ENCODE results near the gene NBEAL1.
"Not testable (repeated sequence)": the region's sequence is repeated elsewhere in the genome, so short reads cannot be mapped to it uniquely, and the experiment has no call there.

The NBEAL1 gene

DNA sequence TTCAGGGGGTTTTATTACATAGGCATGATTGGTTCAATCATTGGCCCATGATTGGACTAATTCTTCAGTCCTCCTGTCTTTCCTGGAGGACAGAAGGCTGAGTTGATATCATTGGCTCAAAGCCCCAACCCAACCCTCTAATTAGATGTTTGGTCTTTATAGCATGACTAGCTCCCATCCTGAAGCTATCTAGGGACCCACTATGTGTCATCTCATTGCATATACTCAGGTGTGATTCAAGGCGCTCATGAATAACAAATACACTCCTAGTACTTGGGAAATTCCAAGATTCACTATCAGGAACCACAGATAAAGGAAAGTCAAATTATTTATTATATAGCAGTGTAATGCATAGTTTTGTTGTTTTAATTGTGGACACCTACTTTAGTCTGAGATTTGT is 24.9 kb upstream of the NBEAL1 start:
- no peaks in the 10 kb centered on the region for H3K4me1 ChIP-seq (ENCODE audit: insufficient read depth, poor library complexity, severe bottlenecking)
- ATAC-seq (ENCODE audit: low read depth) (no peak), DNase-seq (ENCODE audit: low spot score) (no peak)
- H3K27ac ChIP-seq (ENCODE audit: poor library complexity, severe bottlenecking): no peak overlapping the region
- H3K9me3 ChIP-seq (ENCODE audit: severe bottlenecking): no peaks in the 10 kb centered on the region
- H3K4me3 ChIP-seq (ENCODE audit: severe bottlenecking): no peak overlapping the region
- no peaks in the 10 kb centered on the region for H3K36me3 ChIP-seq (ENCODE audit: low read depth)
- H3K27me3 ChIP-seq (ENCODE audit: insufficient read depth, poor library complexity, severe bottlenecking): no peaks in the 10 kb centered on the region
- no peak for TF ChIP-seq CTCF (IDR thresholded peaks at IDR 0.05; ENCODE audit: poor library complexity, severe bottlenecking)

GRCh38 chr2:202990501-202990900 is 24.2 kb upstream of the NBEAL1 start:
- no peak for TF ChIP-seq CTCF (IDR thresholded peaks at IDR 0.05; ENCODE audit: poor library complexity, severe bottlenecking)
- Histone ChIP-seq H3K4me3 (ENCODE audit: severe bottlenecking) (no peak overlapping the region), H3K9me3 (ENCODE audit: severe bottlenecking) (no peaks in the 10 kb centered on the region), H3K4me1 (ENCODE audit: insufficient read depth, poor library complexity, severe bottlenecking) (no peaks in the 10 kb centered on the region), H3K36me3 (ENCODE audit: low read depth) (no peaks in the 10 kb centered on the region), H3K27ac (ENCODE audit: poor library complexity, severe bottlenecking) (no peak overlapping the region), H3K27me3 (ENCODE audit: insufficient read depth, poor library complexity, severe bottlenecking) (no peaks in the 10 kb centered on the region)
- ATAC-seq (ENCODE audit: low read depth) (no peak), DNase-seq (ENCODE audit: low spot score) (no peak)

GRCh38 chr2:202997113-202997512 is 17.6 kb upstream of the NBEAL1 start:
- not testable (repeated sequence) for H3K36me3 ChIP-seq (ENCODE audit: low read depth); H3K27me3 ChIP-seq (ENCODE audit: insufficient read depth, poor library complexity, severe bottlenecking); H3K4me1 ChIP-seq (ENCODE audit: insufficient read depth, poor library complexity, severe bottlenecking); H3K27ac ChIP-seq (ENCODE audit: poor library complexity, severe bottlenecking); H3K4me3 ChIP-seq (ENCODE audit: severe bottlenecking); H3K9me3 ChIP-seq (ENCODE audit: severe bottlenecking); DNase-seq (ENCODE audit: low spot score)
- ATAC-seq (ENCODE audit: low read depth): peak; percentile 54; the same call in 2 of the 3 replicates

DNA sequence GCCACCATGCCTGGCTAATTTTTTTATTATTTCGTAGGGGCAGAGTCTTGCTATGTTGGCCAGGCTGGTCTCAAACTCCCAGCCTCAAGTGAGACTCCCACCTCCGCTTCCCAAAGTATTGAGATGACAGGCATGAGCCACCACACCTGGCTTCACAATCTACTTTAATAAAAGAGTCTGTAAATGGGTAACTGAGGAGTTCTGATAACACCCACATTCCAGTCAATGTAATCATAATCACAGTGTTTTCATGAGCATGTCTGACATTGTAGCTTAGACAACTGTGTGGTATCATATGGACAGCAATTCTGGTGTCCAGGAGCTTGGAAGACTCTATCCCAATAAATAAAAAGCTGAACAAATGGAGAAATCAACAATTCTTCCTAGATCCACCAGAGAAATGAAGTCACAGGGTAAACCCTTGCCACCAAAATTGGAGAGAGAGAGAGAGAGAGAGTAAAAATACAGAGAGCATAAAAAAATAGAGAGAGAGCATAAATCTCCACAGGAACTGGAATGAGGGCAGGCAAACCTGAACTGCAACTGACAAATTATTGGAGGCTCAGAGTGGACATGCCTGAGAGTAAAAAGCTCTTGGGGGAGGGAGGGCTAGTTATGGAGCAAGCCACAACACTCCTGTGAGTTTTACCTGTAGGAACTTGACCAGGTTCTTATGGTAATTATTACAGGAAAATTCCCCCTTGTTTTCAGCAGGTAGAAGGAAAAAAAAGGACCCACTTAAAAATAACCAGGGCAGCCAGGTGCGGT is 12.4 kb upstream of the NBEAL1 start:
- DNase-seq (ENCODE audit: low spot score): no peak
- no peak for TF ChIP-seq CTCF (IDR thresholded peaks at IDR 0.05; ENCODE audit: poor library complexity, severe bottlenecking)

GRCh38 chr2:203003716-203004115 is 11.0 kb upstream of the NBEAL1 start:
- H3K36me3 ChIP-seq (ENCODE audit: low read depth): no peaks in the 10 kb centered on the region
- H3K9me3 ChIP-seq (ENCODE audit: severe bottlenecking): no peaks in the 10 kb centered on the region
- peaks cover 3% of the 10 kb centered on the region for H3K4me1 ChIP-seq (ENCODE audit: insufficient read depth, poor library complexity, severe bottlenecking)
- no peak for TF ChIP-seq CTCF (IDR thresholded peaks at IDR 0.05; ENCODE audit: poor library complexity, severe bottlenecking)
- DNase-seq (ENCODE audit: low spot score) (no peak), ATAC-seq (ENCODE audit: low read depth) (no peak)
- no peak overlapping the region for H3K4me3 ChIP-seq (ENCODE audit: severe bottlenecking)
- no peak overlapping the region for H3K27ac ChIP-seq (ENCODE audit: poor library complexity, severe bottlenecking)
- H3K27me3 ChIP-seq (ENCODE audit: insufficient read depth, poor library complexity, severe bottlenecking): no peaks in the 10 kb centered on the region

More for the DNA sequence above, 12.4 kb upstream of the NBEAL1 start:
- peak; percentile 77 for ATAC-seq (ENCODE audit: low read depth)
- H3K36me3 ChIP-seq (ENCODE audit: low read depth): no peaks in the 10 kb centered on the region
- peaks cover 5% of the 10 kb centered on the region for H3K4me1 ChIP-seq (ENCODE audit: insufficient read depth, poor library complexity, severe bottlenecking)
- peak overlapping the region; percentile 46 for H3K27ac ChIP-seq (ENCODE audit: poor library complexity, severe bottlenecking)
- no peaks in the 10 kb centered on the region for H3K9me3 ChIP-seq (ENCODE audit: severe bottlenecking)
- H3K4me3 ChIP-seq (ENCODE audit: severe bottlenecking): no peak overlapping the region
- no peaks in the 10 kb centered on the region for H3K27me3 ChIP-seq (ENCODE audit: insufficient read depth, poor library complexity, severe bottlenecking)

Data from RWPE2 (cell line).